Measurements from ENCODE around the gene MLLT6. TPM values are rescaled to one million over a fixed set of nuclear protein-coding genes. Genes with fewer than 3 reads are reported as not detected.

The MLLT6 gene
- total RNA-seq, 2 experiments from 2014 or later, result 262 to 265 TPM

GRCh38 chr17:38669520-38669919, 35.6 kb upstream of the MLLT6 start:
- no peak for DNase-seq
- POLR2A ChIA-PET, result interaction anchor here (1.6 kb wide), 1 partner anchor 65 kb away, joined by 4 read pairs; no protein-coding TSS in a partner anchor
- H3K9me3 Mint-ChIP-seq, result no peaks in the 10 kb centered on the region
- no peaks in the 10 kb centered on the region for H3K36me3 Mint-ChIP-seq (ENCODE audit: low read depth)
- peaks cover 60% of the 10 kb centered on the region for H3K27me3 Mint-ChIP-seq
- H3K4me3 Mint-ChIP-seq, result no peak overlapping the region
- peaks cover 18% of the 10 kb centered on the region for H3K4me1 Mint-ChIP-seq
- H3K27ac Mint-ChIP-seq, result no peak overlapping the region
- CTCF ChIA-PET, result interaction anchor here (1.0 to 11.6 kb wide), 3 partner anchors 8 to 114 kb away, joined by 3 to 217 read pairs (median 4); no protein-coding TSS in a partner anchor

DNA sequence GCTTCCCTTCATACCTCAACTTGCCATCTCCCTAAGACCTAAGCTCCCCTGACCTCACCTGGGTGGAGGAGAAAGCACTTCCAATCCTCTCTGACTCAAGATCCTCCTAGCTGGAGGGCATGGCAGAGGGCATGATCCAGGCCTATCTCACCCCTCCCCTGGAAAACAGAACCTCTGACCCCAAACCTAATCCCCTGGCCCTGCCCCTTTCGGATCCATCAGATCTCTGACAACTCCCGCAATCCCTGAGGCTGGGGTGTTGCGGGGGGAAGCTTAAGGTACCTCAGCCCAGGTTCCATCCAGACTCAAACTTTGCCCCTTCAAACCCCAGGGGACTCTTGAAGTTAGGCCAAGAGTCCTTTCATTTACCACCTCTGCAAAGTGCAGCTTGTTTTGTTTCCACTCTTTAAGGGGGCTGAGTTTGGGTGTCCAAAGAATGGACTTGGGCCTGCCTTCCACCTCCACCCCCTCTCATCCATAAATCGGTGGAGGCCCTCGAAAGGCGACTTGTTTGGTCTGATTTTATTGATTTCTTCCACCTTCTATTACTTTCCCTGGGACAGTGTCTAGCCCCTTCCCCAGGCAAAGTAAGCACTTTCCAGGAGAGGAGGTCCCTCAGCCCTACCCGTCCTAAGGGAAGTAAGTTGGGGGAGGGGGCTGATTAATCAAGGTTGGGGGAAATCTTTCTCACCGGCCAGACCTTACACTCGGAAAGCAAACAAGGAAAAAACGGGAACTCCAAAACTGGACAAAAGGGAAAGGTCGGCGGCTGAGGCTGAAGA, 32.9 kb upstream of the MLLT6 start:
- CTCF ChIA-PET, result interaction anchor here (11.6 kb wide), 1 partner anchor 113 kb away, joined by 217 read pairs; no protein-coding TSS in a partner anchor
- Mint-ChIP-seq H3K4me1 (peaks cover 41% of the 10 kb centered on the region), H3K9me3 (no peaks in the 10 kb centered on the region), H3K27me3 (peaks cover 54% of the 10 kb centered on the region), H3K36me3 (ENCODE audit: low read depth) (no peaks in the 10 kb centered on the region), H3K4me3 (peak overlapping the region; percentile 44), H3K27ac (no peak overlapping the region)
- no peak for DNase-seq
- POLR2A ChIA-PET, result interaction anchor here (1.1 kb wide), 1 partner anchor 114 kb away, joined by 3 read pairs; no protein-coding TSS in a partner anchor

DNA sequence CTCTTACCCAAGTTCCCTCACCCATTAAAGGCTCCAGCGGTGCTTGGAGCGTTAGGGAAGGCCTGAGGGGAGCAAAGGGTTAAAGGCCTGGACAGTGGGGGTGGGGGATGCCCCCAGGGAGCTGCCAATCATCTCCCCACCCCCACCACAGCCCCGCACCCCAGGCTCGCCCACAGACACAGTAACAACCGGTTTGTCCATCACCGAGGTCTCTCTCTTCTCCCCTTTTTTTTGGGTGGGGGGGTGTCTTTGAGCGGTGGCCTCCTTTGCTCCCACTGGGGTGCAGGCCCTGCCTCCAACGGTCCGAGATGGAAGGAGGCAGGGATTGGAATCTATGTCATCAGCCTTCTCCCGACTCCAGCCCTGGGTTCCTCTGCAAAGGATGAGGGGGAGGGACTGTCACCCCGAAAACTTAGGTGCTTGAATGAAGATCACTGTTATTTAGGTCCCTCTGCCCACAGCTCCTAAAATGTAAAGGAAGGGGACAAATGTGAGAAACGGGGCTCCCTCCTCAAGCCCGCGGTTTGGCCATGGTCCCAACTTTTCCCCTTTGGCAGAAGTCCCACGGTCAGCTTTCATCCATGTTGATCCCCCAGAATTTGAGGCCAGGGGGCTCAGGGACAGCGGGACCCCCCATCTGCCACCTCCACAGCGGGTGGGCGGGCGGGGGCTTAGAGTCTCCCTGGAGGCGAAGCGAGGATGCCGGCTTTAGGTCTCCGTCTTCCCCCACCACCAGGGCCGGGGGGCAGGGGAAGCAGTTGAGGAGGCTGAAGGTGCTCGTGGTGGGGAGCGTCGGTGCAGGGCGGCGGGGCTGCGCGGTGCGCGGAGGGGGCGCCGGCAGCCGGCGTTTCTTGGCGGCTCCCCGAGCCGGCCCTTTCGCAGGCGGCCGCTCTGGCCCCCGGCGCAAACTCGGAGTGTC, 32.0 kb upstream of the MLLT6 start:
- Mint-ChIP-seq H3K4me1 (peaks cover 43% of the 10 kb centered on the region), H3K27me3 (peaks cover 46% of the 10 kb centered on the region), H3K36me3 (ENCODE audit: low read depth) (no peaks in the 10 kb centered on the region), H3K9me3 (no peaks in the 10 kb centered on the region), H3K4me3 (peak overlapping the region; percentile 46), H3K27ac (no peak overlapping the region)
- no peak for DNase-seq
- ChIA-PET CTCF (interaction anchor here (5.5 to 11.6 kb wide), 2 partner anchors 63 to 114 kb away, joined by 86 to 217 read pairs; no protein-coding TSS in a partner anchor), POLR2A (interaction anchor here (1.1 to 5.5 kb wide), 3 partner anchors 45 to 114 kb away, joined by 3 to 52 read pairs (median 11); partner anchors contain the start of gene CISD3)

- DNase-seq, result no peak
- Mint-ChIP-seq H3K36me3 (ENCODE audit: low read depth) (no peaks in the 10 kb centered on the region), H3K27me3 (peaks cover 40% of the 10 kb centered on the region), H3K4me1 (peaks cover 44% of the 10 kb centered on the region), H3K4me3 (peak overlapping the region; percentile 46), H3K9me3 (no peaks in the 10 kb centered on the region), H3K27ac (no peak overlapping the region)
- POLR2A ChIA-PET, result interaction anchor here (1.1 to 5.5 kb wide), 4 partner anchors 29 to 115 kb away, joined by 3 to 52 read pairs (median 7); partner anchors contain the start of gene CISD3
- CTCF ChIA-PET, result interaction anchor here (5.5 to 11.6 kb wide), 2 partner anchors 62 to 114 kb away, joined by 86 to 217 read pairs; no protein-coding TSS in a partner anchor
Observed at GRCh38 chr17:38673707-38674013, 31.4 kb upstream of the MLLT6 start.

GRCh38 chr17:38674014-38674748, 30.9 kb upstream of the MLLT6 start:
- ChIA-PET CTCF (interaction anchor here (1.2 to 5.5 kb wide), 4 partner anchors 32 to 116 kb away, joined by 3 to 86 read pairs (median 14); no protein-coding TSS in a partner anchor), POLR2A (interaction anchor here (0.5 to 5.5 kb wide), 7 partner anchors 28 to 115 kb away, joined by 3 to 52 read pairs (median 11); partner anchors contain the start of genes CISD3 and MLLT6)
- Mint-ChIP-seq H3K36me3 (ENCODE audit: low read depth) (no peaks in the 10 kb centered on the region), H3K4me3 (peak overlapping the region; percentile 4), H3K27me3 (peaks cover 35% of the 10 kb centered on the region), H3K9me3 (no peaks in the 10 kb centered on the region), H3K27ac (no peak overlapping the region), H3K4me1 (peaks cover 44% of the 10 kb centered on the region)
- DNase-seq, result peak; percentile 40

DNA sequence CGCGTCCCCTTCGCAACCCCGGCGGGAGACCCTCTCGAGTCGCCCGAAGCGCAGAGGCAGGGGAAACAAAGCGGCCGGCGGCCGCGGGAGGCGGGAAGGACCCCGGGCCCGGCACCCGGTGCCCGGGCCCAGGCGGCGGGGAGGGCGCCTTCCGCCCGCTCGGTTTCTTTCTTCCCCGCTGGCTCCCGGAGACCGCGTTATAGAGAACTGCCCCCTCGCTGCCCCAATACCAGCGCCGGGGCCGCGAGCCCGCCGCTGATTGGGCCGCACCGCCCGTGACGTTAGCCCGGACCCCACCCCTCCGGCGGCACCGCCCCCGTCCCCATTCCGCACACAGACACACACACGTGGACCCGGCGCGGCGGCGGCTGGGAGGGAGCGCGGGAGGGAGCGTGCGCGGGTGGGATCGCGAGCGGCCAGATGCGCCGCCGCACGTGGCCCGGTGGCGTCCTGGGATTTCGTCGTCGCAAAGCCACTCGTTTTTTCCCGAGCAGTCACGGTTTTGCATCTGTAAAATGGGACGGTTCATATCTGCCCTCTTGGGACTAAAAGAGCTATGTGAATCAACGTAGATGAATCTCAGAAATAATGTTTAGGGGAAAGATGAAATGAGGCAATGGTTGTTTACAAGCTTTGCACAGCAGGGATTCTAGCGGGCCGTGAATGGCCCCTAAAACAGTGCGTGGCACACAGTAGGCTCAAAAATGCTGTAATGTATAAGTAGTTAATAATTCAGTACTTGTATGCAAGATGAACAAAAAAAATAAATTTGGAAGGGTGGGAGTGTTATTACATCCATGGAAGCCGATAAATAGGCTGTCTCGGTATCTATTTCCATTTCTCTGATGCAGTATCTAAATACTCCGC, 30.1 kb upstream of the MLLT6 start, which contains the start of gene EPOP:
TSS of gene EPOP (minus strand) at position 209 of the 867 bp plus-strand sequence. CDS start 462 bp downstream, outside the sequence.
- no peak within 1 kb of the TSS for H3K27ac Mint-ChIP-seq

DNA sequence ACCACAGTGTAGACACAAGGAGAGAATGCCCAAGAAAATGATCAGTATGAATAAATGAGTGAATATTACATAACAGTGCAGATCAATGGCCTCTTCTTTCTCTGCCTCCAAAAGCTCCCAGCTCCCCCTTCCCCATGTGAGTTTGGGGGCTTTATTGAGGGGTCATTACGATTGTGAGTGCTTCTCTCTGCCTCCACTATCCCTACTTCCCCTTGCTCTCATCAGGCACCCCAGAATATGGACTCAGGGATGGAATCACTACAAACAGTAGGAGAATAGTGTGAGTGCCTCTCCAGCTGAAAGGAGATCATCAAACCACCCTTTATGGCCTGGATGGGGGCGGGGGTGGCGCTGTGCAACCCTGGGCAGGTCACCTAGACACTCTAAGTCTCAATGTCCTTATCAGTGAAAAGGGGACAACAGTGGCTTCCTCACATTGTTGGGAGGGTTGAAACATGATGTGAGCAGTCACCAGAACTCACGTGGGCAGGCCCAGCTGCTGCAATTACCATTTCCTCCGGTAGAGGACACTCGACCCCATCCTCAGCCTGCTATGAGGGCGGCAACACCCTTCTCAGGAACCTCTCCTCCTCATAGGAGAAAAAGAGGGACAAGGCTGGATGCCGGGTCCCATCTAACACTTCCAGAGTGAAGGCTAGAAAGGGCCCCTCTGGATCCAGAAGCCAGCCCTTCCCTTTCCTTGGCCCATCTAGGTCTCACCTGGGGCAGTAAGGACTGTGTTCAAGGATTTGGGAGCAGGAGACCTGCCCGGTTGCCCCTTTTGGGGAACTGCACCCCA, 28.2 kb upstream of the MLLT6 start:
- Mint-ChIP-seq H3K36me3 (ENCODE audit: low read depth) (no peaks in the 10 kb centered on the region), H3K4me1 (peaks cover 38% of the 10 kb centered on the region), H3K4me3 (no peak overlapping the region), H3K9me3 (no peaks in the 10 kb centered on the region), H3K27ac (no peak overlapping the region), H3K27me3 (peaks cover 9% of the 10 kb centered on the region)
- POLR2A ChIA-PET, result interaction anchor here (1.0 to 5.5 kb wide), 10 partner anchors 19 to 75 kb away, joined by 3 to 52 read pairs (median 8); partner anchors contain the start of genes CISD3, MLLT6 and PSMB3
- CTCF ChIA-PET, result interaction anchor here (0.8 to 5.5 kb wide), 18 partner anchors 8 to 331 kb away, joined by 3 to 86 read pairs (median 6); partner anchors contain the start of gene CISD3
- peak; percentile 86 for DNase-seq

More for the DNA sequence above, 30.1 kb upstream of the MLLT6 start, which contains the start of gene EPOP:
- Mint-ChIP-seq H3K27me3 (peaks cover 27% of the 10 kb centered on the region), H3K36me3 (ENCODE audit: low read depth) (no peaks in the 10 kb centered on the region), H3K9me3 (no peaks in the 10 kb centered on the region), H3K4me3 (peak within 1 kb of the TSS; percentile 63), H3K4me1 (peaks cover 44% of the 10 kb centered on the region)
- ChIA-PET POLR2A (interaction anchor here (0.5 to 5.5 kb wide), 8 partner anchors 27 to 116 kb away, joined by 3 to 52 read pairs (median 7); partner anchors contain the start of genes CISD3 and MLLT6), CTCF (interaction anchor here (0.9 to 5.5 kb wide), 7 partner anchors 32 to 116 kb away, joined by 3 to 86 read pairs (median 4); no protein-coding TSS in a partner anchor)
- peak; percentile 91 for DNase-seq

GRCh38 chr17:38677819-38678218, 27.3 kb upstream of the MLLT6 start:
- H3K4me1 Mint-ChIP-seq, result peaks cover 30% of the 10 kb centered on the region
- H3K4me3 Mint-ChIP-seq, result no peak overlapping the region
- POLR2A ChIA-PET, result interaction anchor here (1.0 to 5.5 kb wide), 5 partner anchors 18 to 74 kb away, joined by 3 to 52 read pairs (median 15); partner anchors contain the start of genes CISD3, MLLT6 and PSMB3
- peaks cover 3% of the 10 kb centered on the region for H3K27me3 Mint-ChIP-seq
- DNase-seq, result no peak
- H3K27ac Mint-ChIP-seq, result no peak overlapping the region
- no peaks in the 10 kb centered on the region for H3K9me3 Mint-ChIP-seq
- H3K36me3 Mint-ChIP-seq (ENCODE audit: low read depth), result no peaks in the 10 kb centered on the region
- CTCF ChIA-PET, result interaction anchor here (0.8 to 5.5 kb wide), 13 partner anchors 9 to 119 kb away, joined by 3 to 86 read pairs (median 7); partner anchors contain the start of gene CISD3

DNA sequence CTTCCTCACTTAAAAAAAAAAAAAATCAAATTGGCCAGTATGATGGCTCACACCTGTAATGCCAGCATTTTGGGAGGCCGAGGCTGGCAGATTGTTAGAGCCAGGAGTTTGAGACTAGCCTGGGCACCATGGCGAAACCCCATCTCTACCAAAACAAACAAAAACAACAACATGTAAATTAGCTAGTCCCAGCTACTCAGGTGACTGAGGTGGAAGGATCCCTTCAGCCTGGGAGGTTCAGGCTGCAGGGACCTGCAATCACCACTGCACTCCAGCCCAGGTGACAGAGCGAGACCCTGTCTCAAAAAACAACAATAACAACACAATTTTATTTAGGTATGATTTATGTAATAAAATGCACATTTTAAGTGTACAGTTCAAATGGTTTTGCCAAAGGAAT, 24.0 kb upstream of the MLLT6 start:
- ChIA-PET POLR2A (interaction anchor here (1.7 kb wide), 1 partner anchor 24 kb away, joined by 8 read pairs; the partner anchor contains the start of gene MLLT6), CTCF (interaction anchor here (0.7 to 1.9 kb wide), 7 partner anchors 11 to 563 kb away, joined by 3 to 12 read pairs (median 3); no protein-coding TSS in a partner anchor)
- no peak overlapping the region for H3K4me3 Mint-ChIP-seq
- H3K4me1 Mint-ChIP-seq, result peaks cover 13% of the 10 kb centered on the region
- no peaks in the 10 kb centered on the region for H3K36me3 Mint-ChIP-seq (ENCODE audit: low read depth)
- no peaks in the 10 kb centered on the region for H3K9me3 Mint-ChIP-seq
- no peak for DNase-seq
- H3K27me3 Mint-ChIP-seq, result peaks cover 5% of the 10 kb centered on the region
- H3K27ac Mint-ChIP-seq, result no peak overlapping the region

DNA sequence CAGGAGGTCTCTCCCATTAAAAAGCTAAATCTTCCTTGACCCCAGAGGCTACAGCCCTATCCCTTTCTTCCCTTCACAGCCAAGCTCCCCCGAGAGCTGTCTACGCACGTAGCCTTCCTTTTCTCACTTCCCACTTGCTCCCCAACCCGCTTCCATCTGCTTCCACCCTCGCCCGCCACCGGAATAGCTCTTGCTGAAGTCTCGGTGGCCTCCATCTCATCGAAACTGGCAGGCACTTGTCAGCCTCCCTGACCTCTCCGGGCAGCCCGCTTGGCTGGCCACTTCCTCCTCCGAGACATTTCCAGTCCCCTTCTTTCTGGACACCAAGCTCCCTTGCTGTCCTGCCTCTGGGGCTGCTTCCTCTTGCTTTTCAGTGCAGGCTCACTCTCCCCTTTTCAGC, 19.6 kb upstream of the MLLT6 start:
- DNase-seq, result no peak
- ChIA-PET POLR2A (no interaction called here), CTCF (no interaction called here)
- no peaks in the 10 kb centered on the region for H3K9me3 Mint-ChIP-seq
- no peaks in the 10 kb centered on the region for H3K4me1 Mint-ChIP-seq
- H3K36me3 Mint-ChIP-seq (ENCODE audit: low read depth), result no peaks in the 10 kb centered on the region
- H3K27me3 Mint-ChIP-seq, result peaks cover 9% of the 10 kb centered on the region
- H3K27ac Mint-ChIP-seq, result no peak overlapping the region
- no peak overlapping the region for H3K4me3 Mint-ChIP-seq
